HG02798 (cell line): ENCODE measurements around the gene CHD5.

Experiments
- ATAC-seq: cut with Tn5 transposase; IDR thresholded peaks from one replicate; pipeline ENCODE4 v1.9.1; 2021; ENCODE audit warnings: mild to moderate bottlenecking; ENCODE audit not compliant: unreplicated experiment, poor library complexity

The CHD5 gene

DNA sequence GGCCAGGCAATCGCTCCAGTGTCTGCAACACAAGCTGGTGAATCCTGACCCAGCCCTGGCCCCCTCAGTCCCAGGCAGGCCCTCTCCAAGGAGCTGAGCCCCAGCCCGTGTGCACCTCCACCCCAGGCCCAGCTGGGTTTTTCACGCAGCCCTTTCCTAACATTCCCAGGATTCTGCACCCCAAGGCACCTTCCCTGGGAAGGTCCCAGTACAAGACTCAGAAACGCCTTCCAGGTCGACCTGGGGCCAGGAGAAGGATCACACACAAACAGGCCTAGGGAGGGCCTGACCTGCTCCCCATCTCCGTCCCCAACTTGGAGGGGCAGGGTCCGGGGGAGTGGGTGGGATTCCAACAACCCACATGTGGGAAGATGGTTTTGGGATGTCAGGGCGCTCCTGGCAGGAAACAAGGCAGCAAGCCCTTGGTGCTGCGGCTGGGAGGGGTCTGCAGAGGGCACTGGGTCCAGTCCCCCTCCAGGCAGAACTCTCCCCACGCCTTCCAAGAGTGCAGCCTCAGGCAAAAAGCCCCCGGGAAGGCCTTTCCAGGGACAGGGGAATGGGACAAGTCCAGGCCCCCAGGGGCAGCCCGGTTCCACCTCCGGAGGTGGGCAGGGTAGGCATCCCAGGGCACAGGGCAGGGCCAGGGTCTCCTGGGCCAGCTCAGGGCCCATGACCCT lies 76.1 kb downstream of the CHD5 start:
- ATAC-seq: no peak

GRCh38 chr1:6103111-6103853 lies 76.8 kb downstream of the CHD5 start:
- ATAC-seq: no peak

- no peak for ATAC-seq
Measured at GRCh38 chr1:6102532-6102845, 77.6 kb downstream of the CHD5 start.

DNA sequence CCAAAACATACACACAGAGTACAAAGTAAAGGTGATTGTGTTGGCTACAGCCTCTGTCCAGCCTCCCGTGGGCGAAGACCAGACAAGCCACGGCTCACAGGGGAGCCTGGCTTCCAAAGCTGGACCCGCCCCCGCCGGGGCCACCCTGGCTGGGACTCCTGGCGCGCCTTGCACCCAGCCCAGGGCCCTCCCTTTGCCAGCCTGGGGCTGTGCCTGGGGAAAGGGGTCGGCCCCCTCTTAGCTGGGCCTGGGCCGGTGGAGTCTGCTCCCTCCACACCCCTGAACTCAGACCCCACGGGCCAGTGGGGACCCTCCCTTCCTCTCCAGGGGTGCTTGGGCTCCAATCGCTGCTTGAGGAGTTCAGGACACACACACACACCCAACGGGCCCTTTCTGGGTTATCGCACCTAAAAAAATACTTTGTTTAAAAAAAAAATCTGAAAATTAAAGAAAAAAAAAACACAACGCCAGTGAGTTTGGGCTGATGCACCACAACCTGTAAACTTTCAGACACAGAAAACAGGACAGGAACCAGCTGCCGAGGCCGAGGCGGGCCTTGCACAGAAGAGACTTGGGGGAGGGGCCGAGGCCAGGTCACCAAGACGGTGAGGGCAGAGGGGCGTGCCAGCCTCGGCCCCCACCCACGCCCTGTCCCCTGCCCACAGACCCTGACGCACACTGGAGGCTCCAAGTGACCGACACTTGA lies 78.1 kb downstream of the CHD5 start:
- ATAC-seq: no peak

- no peak for ATAC-seq
Measured at GRCh38 chr1:6100861-6101783, 79.0 kb downstream of the CHD5 start.

GRCh38 chr1:6099787-6100765 lies 80.0 kb downstream of the CHD5 start:
- ATAC-seq: no peak

- no peak for ATAC-seq
Measured at GRCh38 chr1:6099297-6099696, 80.8 kb downstream of the CHD5 start.

GRCh38 chr1:6098303-6099215 lies 81.6 kb downstream of the CHD5 start:
- ATAC-seq: no peak

- ATAC-seq: no peak
Measured at GRCh38 chr1:6097824-6098223, 82.3 kb downstream of the CHD5 start.

GRCh38 chr1:6097117-6097595 lies 83.0 kb downstream of the CHD5 start:
- ATAC-seq: no peak

DNA sequence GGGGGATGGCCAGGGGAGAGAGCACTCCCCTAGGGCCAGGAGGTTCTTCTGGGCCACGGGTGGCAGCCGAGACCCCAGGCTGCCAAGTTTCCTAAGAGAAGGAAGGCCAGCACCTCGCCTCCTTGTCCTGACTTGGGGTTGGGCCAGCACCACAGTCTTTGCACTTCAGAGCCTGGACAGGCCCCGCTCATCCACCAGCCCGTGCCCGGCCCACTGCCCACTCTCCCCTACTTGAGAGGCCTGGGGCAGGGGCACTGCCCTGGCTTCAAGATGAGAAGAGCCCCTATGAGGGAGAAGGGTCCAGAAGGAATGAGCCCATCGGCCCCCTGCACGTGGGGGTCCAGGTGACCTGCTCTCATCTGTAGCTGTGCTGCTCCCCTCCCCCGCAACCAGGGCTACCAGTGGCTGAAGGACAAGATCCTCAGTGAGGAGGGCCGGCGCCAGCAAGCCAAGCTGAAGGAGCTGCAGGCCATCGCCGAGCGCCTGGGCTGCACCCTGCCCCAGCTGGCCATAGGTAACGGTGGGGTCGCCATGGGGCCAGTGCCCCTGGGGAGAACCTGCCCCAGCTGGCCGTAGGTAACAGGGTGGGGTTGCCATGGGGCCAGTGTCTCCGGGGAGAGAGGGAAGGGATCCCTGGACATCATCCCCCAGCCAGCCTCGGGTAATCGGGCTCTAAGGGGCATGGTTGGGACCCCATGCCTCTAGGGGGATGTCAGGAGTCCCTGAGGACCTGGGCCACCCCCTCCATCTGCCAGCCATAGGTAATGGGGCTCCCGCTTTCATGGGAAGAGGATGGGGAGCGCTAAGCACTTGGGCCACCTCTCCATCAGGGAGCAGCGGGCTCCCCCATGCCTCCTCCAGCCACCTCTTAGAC lies 83.6 kb downstream of the CHD5 start:
- ATAC-seq: no peak

DNA sequence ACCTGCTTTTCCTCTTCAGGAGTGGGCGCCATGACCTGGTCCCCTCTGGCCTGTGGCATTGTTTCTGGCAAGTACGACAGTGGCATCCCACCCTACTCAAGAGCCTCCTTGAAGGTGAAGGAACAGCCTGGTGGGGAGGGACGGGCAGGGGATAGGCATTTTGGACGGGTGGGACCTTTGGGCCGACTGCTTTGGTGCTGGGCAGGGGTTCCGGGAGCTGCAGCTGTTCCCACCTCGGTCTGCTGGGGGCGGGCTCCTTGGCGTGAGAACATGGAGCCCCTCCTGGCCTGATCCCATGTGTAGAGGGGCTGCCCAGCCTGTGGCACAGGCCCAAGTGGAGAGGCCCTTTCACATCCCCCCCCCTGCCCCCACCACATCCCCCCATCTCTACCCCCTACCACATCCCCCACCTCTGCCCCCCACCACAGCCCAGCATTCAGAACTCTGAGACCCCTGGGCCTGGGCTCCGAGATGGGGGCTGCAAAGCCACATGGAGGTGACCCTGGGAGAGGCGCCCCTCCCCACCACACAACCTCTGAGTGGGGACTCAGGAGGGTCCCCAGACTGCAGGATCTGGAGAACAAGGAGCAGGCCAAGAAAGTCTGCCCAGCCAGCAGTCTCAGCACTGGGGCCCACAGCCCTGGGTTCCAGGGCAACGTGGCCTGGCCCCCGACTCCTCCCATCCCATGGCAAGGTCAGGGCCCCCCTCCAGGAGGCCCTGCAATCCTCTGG lies 84.4 kb downstream of the CHD5 start:
- no peak for ATAC-seq

- ATAC-seq: no peak
Measured at GRCh38 chr1:6094801-6095505, 85.2 kb downstream of the CHD5 start.

DNA sequence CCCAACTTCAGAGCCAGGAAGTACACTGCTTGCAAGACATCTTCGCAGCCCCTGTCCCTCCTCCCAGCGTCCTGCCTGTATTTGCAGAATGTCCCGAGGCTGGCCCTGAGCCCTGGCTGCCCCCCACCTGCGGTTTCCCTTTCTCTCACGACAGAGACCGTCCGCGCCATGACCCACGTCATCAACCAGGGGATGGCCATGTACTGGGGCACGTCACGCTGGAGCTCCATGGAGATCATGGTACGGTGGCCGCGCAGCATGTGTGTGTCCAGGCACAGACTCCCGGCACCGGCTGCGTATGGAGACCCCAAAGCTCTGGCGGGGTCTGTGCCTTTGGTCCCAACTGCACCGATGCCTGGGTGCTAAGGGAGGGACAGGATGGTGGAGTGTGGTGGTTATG lies 85.9 kb downstream of the CHD5 start:
- ATAC-seq: no peak

GRCh38 chr1:6093611-6094010 lies 86.5 kb downstream of the CHD5 start:
- no peak for ATAC-seq

DNA sequence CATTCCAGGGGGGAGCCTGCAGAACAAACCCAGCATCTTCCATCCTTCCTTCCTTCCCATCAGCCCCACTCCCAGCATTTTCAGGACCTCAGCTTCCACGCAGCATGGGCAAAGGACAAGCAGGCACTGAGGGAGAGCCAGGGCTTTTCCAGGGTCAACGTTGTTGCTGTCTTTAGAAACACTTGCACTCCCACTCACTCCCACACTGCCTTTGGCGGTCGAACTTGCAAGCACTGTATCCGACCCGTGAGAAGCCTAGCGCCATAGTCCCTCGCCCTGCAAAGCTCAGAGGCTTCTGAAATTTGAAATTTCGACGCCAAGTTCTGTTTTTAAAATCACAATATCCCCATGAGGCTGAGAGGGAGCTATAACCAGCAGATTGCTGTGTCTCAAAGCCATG lies 87.0 kb downstream of the CHD5 start:
- ATAC-seq: no peak
